ENCODE measurements around the gene IL1RAPL2.

IL1RAPL2 gene

GRCh38 chrX:105475801-105476200, 909.8 kb downstream of the IL1RAPL2 start:
- no peak for DNase-seq

DNA sequence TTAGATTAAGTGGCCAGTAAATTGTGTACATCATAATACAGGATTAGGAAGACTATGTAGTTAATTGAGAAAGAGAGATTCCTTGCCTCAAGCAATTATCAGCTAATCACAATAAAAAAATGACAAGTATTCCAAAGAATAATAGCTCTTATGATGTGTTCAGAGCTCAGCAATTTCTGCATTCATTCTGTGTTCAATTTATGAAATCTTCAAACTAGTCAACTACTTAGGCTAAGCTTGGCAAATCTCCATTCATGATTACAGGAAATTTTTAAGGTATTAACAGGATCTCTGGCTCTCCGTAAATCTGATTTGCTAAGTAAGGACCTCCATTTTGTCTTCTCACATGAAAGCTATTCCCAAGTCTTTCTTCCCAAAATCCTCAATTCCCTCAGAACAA, 911.4 kb downstream of the IL1RAPL2 start:
- DNase-seq = no peak

GRCh38 chrX:105480646-105481310, 914.8 kb downstream of the IL1RAPL2 start:
- no peak for DNase-seq

DNA sequence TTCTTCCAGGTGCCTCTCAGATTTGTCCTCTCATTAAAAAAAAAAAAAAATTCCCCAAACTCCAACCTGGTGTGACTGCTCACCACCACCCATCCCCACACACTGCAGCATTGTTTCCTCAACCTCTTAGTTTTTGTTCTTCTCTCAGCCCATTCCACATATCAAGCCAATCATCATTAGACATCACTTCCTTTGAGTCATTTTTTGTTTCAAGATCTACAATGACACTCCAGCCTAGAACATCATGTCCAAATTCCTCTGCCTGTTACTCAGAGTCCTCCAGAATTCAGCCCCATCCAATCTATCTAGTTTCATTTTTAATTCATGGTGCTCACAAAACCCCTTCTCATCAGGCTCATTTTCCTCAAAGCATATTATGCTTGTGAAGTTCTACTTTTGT, 917.0 kb downstream of the IL1RAPL2 start:
- DNase-seq = no peak

DNA sequence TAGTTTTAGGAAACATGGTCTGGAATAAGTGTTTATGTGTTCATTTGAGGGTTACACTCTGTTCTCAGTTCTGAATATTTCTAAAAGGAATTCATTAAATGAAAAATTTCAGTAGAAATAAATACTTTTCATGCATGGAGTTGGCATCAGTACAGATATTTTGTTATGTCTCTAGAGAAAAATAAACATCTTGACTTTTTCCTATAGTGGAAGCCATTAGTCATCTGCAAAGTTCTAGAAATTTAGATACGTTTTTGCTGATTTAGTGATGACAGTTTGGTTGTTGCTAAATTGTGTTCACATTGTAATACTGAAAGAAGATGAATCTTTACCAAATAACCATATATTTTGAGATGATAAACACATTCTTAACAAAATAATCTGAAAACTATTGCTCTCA, 922.7 kb downstream of the IL1RAPL2 start:
- DNase-seq = no peak

DNA sequence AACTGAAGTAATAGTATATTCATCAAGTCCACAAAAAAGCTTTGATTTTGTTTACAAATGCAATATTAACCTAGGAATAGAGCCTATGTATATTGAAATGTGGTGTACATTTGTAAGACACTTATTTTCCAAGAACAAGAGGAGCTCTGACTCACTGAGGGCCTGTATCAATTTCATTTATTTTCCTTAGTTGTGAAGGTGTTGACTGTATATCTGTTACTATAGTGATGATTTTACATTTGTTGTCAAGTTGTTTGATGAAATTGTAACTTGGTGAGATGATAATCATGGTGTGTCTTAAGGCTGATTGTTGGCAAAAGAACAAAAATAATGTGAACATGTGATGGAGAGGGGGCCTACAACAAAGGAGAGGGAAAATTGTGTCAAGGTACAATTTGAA, 929.4 kb downstream of the IL1RAPL2 start:
- no peak for DNase-seq

GRCh38 chrX:105502336-105502735, 936.3 kb downstream of the IL1RAPL2 start:
- no peak for DNase-seq

DNA sequence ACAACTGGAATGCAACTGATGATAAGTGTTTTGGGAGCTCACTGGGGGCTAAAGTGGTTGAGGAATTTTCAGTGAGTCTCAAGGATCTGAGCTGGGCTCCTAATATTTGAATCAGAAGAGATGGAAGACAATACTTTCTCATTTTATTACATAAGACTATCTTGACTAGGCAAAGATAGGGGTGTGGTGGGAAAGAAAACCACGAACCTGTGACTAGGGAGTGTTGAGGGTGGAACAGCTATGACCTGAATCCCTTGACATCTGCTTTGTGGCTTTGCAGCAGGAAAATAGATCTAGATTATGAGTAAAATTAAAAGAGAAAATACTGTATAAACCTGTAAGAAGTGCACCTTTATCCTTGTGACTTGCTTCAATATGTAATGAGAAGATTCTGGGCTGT, 949.6 kb downstream of the IL1RAPL2 start:
- DNase-seq = no peak

GRCh38 chrX:105526431-105526830, 960.4 kb downstream of the IL1RAPL2 start:
- DNase-seq = no peak

GRCh38 chrX:105527759-105528158, 961.8 kb downstream of the IL1RAPL2 start:
- DNase-seq = no peak

GRCh38 chrX:105533951-105534350, 968.0 kb downstream of the IL1RAPL2 start:
- DNase-seq = no peak

DNA sequence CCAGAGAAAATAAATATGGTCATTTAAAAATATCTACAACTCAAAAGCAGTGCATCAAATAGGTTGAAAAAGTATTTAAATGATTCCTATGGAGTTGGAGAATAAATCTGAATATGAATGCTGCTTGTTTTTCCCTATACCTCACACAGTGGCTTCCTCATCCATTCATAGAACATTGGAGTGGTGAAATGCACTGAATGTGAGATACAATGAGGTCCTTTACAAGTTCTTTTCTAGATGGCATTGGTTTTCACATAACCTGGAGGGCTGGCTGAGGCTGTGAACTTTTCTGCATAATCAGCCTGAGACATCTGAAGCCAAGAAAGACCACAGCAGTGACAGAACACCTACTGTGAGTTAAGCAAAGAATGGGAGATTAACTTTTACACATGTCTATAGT, 977.3 kb downstream of the IL1RAPL2 start:
- DNase-seq = no peak

DNA sequence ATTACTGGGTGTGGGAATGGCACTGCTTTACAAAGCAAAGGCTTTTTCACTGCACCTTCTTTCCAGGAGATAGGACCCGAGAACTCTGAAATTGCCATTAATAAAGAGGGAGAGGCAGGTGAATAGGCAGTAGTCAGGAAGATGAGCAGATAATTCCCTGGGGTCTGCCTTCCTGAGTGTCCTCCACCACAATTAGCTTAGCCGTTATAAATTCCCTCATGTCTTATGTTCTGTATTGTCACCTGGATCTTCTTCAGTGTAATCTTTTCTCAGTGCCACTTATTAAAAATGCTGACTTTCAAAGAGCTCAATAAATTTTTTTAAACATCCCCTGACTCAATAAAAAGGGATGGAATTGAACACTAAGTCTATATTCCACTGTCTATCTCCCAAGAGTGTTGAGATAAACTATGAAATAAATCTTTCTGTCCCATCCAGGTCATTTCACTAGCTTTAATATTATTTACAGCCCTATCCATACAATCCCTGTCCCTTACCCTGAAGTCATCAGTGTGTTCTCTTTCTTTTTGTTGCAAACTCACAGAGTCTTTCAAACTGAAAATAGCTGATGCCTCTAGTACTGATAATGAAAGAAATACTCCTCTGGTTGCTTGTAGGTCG, 984.2 kb downstream of the IL1RAPL2 start:
- DNase-seq = no peak

DNA sequence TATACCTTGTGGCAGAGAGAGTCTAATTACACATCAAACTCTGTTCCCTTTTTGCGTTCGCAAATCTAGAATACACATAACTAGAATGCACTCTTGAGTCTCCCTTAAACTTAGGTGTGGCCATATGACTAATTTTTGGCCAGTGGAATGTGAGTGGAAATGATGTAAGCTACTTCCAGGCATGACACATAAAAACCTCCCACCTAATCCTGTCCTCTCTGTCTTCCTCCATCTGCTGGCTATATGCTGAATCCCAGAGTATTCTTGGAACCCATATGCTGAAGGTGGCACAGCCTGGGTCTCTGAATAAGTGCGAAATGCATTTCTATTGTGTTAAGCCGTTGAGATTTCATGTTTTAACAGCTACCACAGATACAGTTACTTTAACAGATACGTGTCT, 986.4 kb downstream of the IL1RAPL2 start:
- no peak for DNase-seq

DNA sequence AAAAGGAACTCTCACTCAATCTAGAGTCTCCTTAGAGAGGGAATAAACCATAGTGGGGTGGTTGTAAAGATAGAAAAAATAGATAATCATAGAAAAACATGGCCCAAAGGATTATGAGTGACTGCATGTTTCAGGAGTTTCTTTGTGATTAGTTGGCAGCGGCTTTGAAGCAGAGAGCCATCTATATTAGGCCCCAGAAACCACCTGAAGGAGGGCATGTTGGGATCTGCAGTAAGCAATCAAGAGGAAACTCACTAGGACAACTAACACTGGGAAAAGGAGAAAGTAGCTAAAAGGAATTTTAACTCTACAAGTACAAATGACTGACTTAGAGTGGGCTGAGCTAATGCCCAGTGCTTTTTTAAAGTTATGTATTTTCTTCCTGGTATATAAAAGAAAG, 987.1 kb downstream of the IL1RAPL2 start:
- DNase-seq = no peak

GRCh38 chrX:105564501-105564900, 998.5 kb downstream of the IL1RAPL2 start:
- no peak for DNase-seq

GRCh38 chrX:105565856-105566255, 999.9 kb downstream of the IL1RAPL2 start:
- DNase-seq = no peak

DNA sequence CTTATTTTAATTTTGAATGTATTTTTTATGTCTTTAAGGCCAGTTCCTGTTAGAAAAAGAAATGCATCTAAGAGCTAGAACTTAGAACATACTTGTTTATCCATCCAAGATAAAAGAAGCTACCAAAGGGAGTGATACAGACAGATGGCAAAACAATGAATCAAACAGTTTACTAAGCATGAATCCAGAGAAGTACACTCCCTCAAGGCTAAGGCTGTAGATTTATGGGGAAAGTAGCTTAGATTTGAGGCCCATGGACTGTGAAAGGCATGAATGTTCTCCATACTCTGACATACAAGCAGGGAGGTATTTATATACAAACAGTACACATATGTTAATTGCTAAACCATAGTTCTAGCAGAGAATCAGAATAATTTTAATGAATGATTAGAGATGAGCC, 1001.1 kb downstream of the IL1RAPL2 start:
- no peak for DNase-seq

- no peak for DNase-seq
Measured at GRCh38 chrX:105608745-105609144, 1042.7 kb downstream of the IL1RAPL2 start.

DNA sequence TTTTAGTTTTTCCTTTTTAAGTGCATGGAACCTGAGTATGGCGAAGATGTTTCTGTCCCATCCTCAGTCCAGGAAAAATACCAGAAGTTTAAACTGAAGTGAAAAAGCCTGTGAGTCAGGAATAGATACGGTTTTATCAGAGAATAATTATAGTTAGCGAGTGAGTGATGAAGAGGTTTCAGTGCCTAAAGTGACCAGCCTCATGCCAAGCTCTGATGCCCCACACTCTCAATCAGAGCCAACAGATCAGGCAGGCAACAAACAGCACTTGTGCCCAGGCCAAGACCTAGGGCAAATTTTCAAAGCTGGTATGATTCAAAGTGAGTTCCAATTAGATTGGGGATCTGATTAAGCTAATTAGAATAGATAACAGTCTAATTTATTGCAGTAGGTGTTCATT, 1043.5 kb downstream of the IL1RAPL2 start:
- DNase-seq = no peak

DNA sequence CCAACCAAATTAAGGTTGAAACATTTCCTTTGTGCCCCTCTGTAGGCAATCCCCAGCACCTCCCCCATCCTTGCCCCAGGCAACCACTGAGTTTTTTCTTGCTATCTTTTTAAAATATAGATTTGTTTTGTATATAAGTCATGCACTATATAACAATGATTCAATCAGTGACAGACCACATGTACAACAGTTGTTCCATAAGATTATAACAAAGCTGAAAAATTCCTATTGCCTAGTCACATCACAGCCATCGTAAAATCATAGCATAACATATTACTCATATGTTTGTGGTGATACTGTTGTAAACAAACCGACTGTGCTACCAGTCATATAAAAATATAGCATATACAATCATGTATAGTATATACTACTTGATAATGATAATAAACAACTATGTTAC, 1044.4 kb downstream of the IL1RAPL2 start:
- DNase-seq = no peak

GRCh38 chrX:105618393-105619101, 1052.5 kb downstream of the IL1RAPL2 start:
- DNase-seq = no peak

DNA sequence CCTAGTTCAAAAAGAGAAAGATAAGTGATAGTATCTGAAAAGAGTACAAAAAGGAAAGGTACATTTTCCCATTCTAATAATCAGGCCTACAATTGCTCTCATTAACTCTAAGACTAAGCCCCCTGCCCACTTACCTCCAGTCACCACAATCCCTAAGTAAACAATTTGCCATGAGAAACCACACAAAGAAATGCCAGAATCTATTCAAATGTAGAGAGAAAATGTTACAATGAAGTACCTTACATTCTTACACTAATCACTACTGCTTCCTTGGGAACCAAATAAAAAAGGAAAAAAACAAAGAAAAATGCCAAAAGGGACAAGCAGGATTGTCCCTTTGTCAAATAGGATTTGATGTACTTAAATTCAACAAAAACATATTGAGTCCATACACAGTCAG, 1068.2 kb downstream of the IL1RAPL2 start:
- DNase-seq = no peak

GRCh38 chrX:105635794-105636193, 1069.8 kb downstream of the IL1RAPL2 start:
- DNase-seq = no peak
